ENCODE data around the gene IL16.

GRCh38 chr15:81357180-81357686 lies 160.6 kb downstream of the IL16 start:
- TF ChIP-seq CTCF (conservative IDR thresholded peaks at IDR 0.05 in 1 of 2, IDR thresholded peaks at IDR 0.05 in 1 of 2; ENCODE audit: extremely low read depth in 1 of 2, insufficient read depth in 1 of 2, low read depth in 1 of 2, low read length in 2 of 2) = no peak
- TF ChIP-seq EZH2 (IDR thresholded peaks at IDR 0.05; ENCODE audit: borderline replicate concordance, low read length) = no peak

Data from mammary epithelial cell (primary cell).